IMR-90 (cell line): ENCODE data around the gene DCST2. TPM values are rescaled to one million over a fixed set of nuclear protein-coding genes. Genes with fewer than 3 reads are reported as not detected.
A peak's percentile ranks its signal among the peaks of the same experiment; 100 is the strongest.

ENCODE experiments used
- ATAC-seq: fragments of 200-7000 bp; cut with Tn5 transposase; 2 replicates; pipeline ENCODE4 v1.9.1; 2020; ENCODE audit warnings: low read depth, mild to moderate bottlenecking, moderate library complexity
- BruUV-seq: library from RNA; stranded (reverse); fragments of 400-500 nt; replicated peaks from 2 replicates; lab custom pipeline; 2021; lab: Mats Ljungman, UMichigan
- CTCF ChIA-PET: fragments of 300-600 bp; formaldehyde crosslinking; extraction: SDS; loops from one replicate; lab custom pipeline; 2021; ENCODE audit warnings: antibody characterized with exemption; lab: Yijun Ruan, JAX
- POLR2A ChIA-PET: fragments of 300-600 bp; sonication (Branson Sonifier 250); formaldehyde crosslinking; loops from one replicate; lab custom pipeline; 2022; ENCODE audit warnings: antibody characterized with exemption; ENCODE audit not compliant: unreplicated experiment; lab: Charles Lee
- DNase-seq: peaks from one replicate; pipeline ENCODE4 v3.0.0; 2013
- H2AFZ ChIP-seq: replicated peaks from 2 replicates; pipeline ENCODE3; 2013; ENCODE audit warnings: low read length, mild to moderate bottlenecking; ENCODE audit not compliant: poor library complexity
- H2AK5ac ChIP-seq: 2 replicates; pipeline ENCODE4 v1.6.1; 2013; ENCODE audit warnings: low read depth, low read length, inconsistent platforms
- H2AK9ac ChIP-seq: replicated peaks from 2 replicates; pipeline ENCODE3; 2013; ENCODE audit warnings: mild to moderate bottlenecking, low read depth, low read length, moderate library complexity; ENCODE audit not compliant: poor library complexity
- H2BK120ac ChIP-seq: 2 replicates; pipeline ENCODE4 v1.6.1; 2013; ENCODE audit warnings: low read depth, low read length, inconsistent platforms
- H2BK15ac ChIP-seq: 3 replicates; pipeline ENCODE4 v1.6.1; 2013; ENCODE audit warnings: low read depth, low read length, inconsistent platforms
- H2BK20ac ChIP-seq: 2 replicates; pipeline ENCODE4 v1.6.1; 2013; ENCODE audit warnings: low read depth, mild to moderate bottlenecking, inconsistent platforms, low read length, moderate library complexity
- H2BK5ac ChIP-seq: 2 replicates; pipeline ENCODE4 v1.6.1; 2013; ENCODE audit warnings: mild to moderate bottlenecking, low read depth, low read length, inconsistent platforms; ENCODE audit not compliant: poor library complexity, severe bottlenecking
- H3K14ac ChIP-seq: replicated peaks from 2 replicates; pipeline ENCODE4 v1.6.1; 2013; ENCODE audit warnings: low read depth, low read length, inconsistent platforms
- H3K18ac ChIP-seq: 2 replicates; pipeline ENCODE4 v1.6.1; 2013; ENCODE audit warnings: low read depth, low read length, control low read depth
- H3K23ac ChIP-seq: 2 replicates; pipeline ENCODE4 v1.6.1; 2013; ENCODE audit warnings: low read depth, low read length, inconsistent platforms
- H3K27ac ChIP-seq: 2 replicates; pipeline ENCODE4 v1.5.1; 2013; ENCODE audit warnings: mild to moderate bottlenecking, control low read depth, low read length; ENCODE audit not compliant: insufficient read depth
- H3K27me3 ChIP-seq: 2 replicates; pipeline ENCODE4 v1.6.1; 2013; ENCODE audit warnings: low read length; ENCODE audit not compliant: control insufficient read depth, insufficient read depth
- H3K36me3 ChIP-seq: 2 replicates; pipeline ENCODE4 v1.6.1; 2013; ENCODE audit warnings: low read length, mixed read lengths; ENCODE audit not compliant: control insufficient read depth, insufficient read depth
- H3K4ac ChIP-seq: 2 replicates; pipeline ENCODE4 v1.6.1; 2013; ENCODE audit warnings: low read depth, low read length, inconsistent platforms
- H3K4me1 ChIP-seq: 2 replicates; pipeline ENCODE4 v1.6.1; 2013; ENCODE audit warnings: low read length, mixed read lengths; ENCODE audit not compliant: control insufficient read depth, insufficient read depth
- H3K4me2 ChIP-seq: 2 replicates; pipeline ENCODE4 v1.6.1; 2013; ENCODE audit warnings: low read depth, mild to moderate bottlenecking, control low read depth, low read length, moderate library complexity
- H3K4me3 ChIP-seq: 2 replicates; pipeline ENCODE4 v1.5.1; 2013; ENCODE audit warnings: low read depth, mild to moderate bottlenecking, control low read depth, low read length, moderate library complexity; ENCODE audit not compliant: insufficient read depth
- H3K56ac ChIP-seq: 2 replicates; pipeline ENCODE4 v1.6.1; 2013; ENCODE audit warnings: low read length, inconsistent platforms; ENCODE audit not compliant: insufficient read depth; ENCODE audit errors: extremely low read depth
- H3K79me1 ChIP-seq, 2 experiments: 2 replicates each; pipeline ENCODE4 v1.6.1; 2013; ENCODE audit warnings: low read length in 2 of 2, inconsistent platforms in 1 of 2, low read depth in 1 of 2
- H3K9ac ChIP-seq: 2 replicates; pipeline ENCODE4 v1.6.1; 2013; ENCODE audit warnings: low read depth, low read length, control low read depth
- H3K9me1 ChIP-seq: 2 replicates; pipeline ENCODE4 v1.6.1; 2013; ENCODE audit warnings: low read length, inconsistent platforms; ENCODE audit not compliant: insufficient read depth
- H3K9me3 ChIP-seq: 2 replicates; pipeline ENCODE4 v1.6.1; 2013; ENCODE audit warnings: low read length; ENCODE audit not compliant: control insufficient read depth, insufficient read depth
- H4K20me1 ChIP-seq: 2 replicates; pipeline ENCODE4 v1.6.1; 2013; ENCODE audit warnings: low read length, inconsistent platforms; ENCODE audit not compliant: insufficient read depth
- H4K5ac ChIP-seq: 2 replicates; pipeline ENCODE4 v1.6.1; 2013; ENCODE audit warnings: mild to moderate bottlenecking, low read depth, low read length, control low read depth
- H4K8ac ChIP-seq, 2 experiments: 2 replicates each; pipeline ENCODE4 v1.6.1; 2013; ENCODE audit warnings: low read depth in 2 of 2, low read length in 2 of 2, control low read depth in 1 of 2, inconsistent platforms in 1 of 2
- H4K91ac ChIP-seq: 2 replicates; pipeline ENCODE4 v1.6.1; 2013; ENCODE audit warnings: low read depth, low read length, inconsistent platforms; ENCODE audit not compliant: insufficient read depth
- BHLHE40 ChIP-seq: fragments of 150-350 bp; IDR thresholded peaks from 2 replicates; pipeline ENCODE4 v1.6.1; 2016; ENCODE audit warnings: mild to moderate bottlenecking, low read depth, low read length
- CEBPB ChIP-seq: IDR thresholded peaks from 2 replicates; pipeline ENCODE4 v1.6.1; 2012; ENCODE audit warnings: low read depth, low read length, improper control_type of control experiment
- CHD1 ChIP-seq: IDR thresholded peaks from 2 replicates; pipeline ENCODE4 v1.6.1; 2012; ENCODE audit warnings: low read depth, low read length, improper control_type of control experiment
- ELK1 ChIP-seq: fragments of 150-350 bp; IDR thresholded peaks from 2 replicates; pipeline ENCODE4 v1.6.1; 2016; ENCODE audit warnings: low read depth, mild to moderate bottlenecking, low read length, moderate library complexity, borderline replicate concordance
- FOS ChIP-seq: fragments of 150-350 bp; IDR thresholded peaks from 2 replicates; pipeline ENCODE4 v1.6.1; 2016; ENCODE audit warnings: low read depth, low read length
- MAFK ChIP-seq: IDR thresholded peaks from 2 replicates; pipeline ENCODE4 v1.6.1; 2012; ENCODE audit warnings: low read depth, low read length, improper control_type of control experiment
- MAZ ChIP-seq: IDR thresholded peaks from 2 replicates; pipeline ENCODE4 v1.6.1; 2012; ENCODE audit warnings: low read depth, mild to moderate bottlenecking, low read length, improper control_type of control experiment, moderate library complexity, borderline replicate concordance
- MXI1 ChIP-seq: IDR thresholded peaks from 2 replicates; pipeline ENCODE4 v1.6.1; 2012; ENCODE audit warnings: low read depth, mild to moderate bottlenecking, low read length, moderate library complexity, borderline replicate concordance
- NFE2L2 ChIP-seq: fragments of 150-350 bp; IDR thresholded peaks from 2 replicates; pipeline ENCODE4 v1.6.1; 2016; ENCODE audit warnings: low read depth, mild to moderate bottlenecking, low read length
- POLR2A ChIP-seq: IDR thresholded peaks from 2 replicates; pipeline ENCODE4 v1.6.1; 2012; ENCODE audit warnings: mild to moderate bottlenecking, low read depth, low read length
- RAD21 ChIP-seq: IDR thresholded peaks from 2 replicates; pipeline ENCODE4 v1.6.1; 2012; ENCODE audit warnings: low read length, improper control_type of control experiment
- RCOR1 ChIP-seq: IDR thresholded peaks from 2 replicates; pipeline ENCODE4 v1.6.1; 2012; ENCODE audit warnings: mild to moderate bottlenecking, low read length, improper control_type of control experiment; ENCODE audit not compliant: insufficient replicate concordance
- RFX5 ChIP-seq: IDR thresholded peaks from 2 replicates; pipeline ENCODE4 v1.8.0; 2012; ENCODE audit warnings: low read depth, mild to moderate bottlenecking, low read length, moderate library complexity
- SMC3 ChIP-seq: fragments of 150-350 bp; IDR thresholded peaks from 2 replicates; pipeline ENCODE4 v1.6.1; 2016; ENCODE audit warnings: low read depth, mild to moderate bottlenecking, antibody characterized with exemption, low read length, moderate library complexity
- WGBS, 2 experiments: methylation state at CpG; one replicate each; pipeline versions ENCODE4 v1.1.5 to v1.1.7; 2013; ENCODE audit warnings: missing lambda C conversion rate in 2 of 2; ENCODE audit not compliant: insufficient read length in 1 of 2; ENCODE audit errors: extremely low coverage in 2 of 2; 5-methylcytosine and 5-hydroxymethylcytosine counted together
- dilution Hi-C: fragments of 300-500 bp; cut with HindIII; formaldehyde crosslinking; loops from one replicate; pipeline ENCODE4 v1.14.3; 2018; ENCODE audit warnings: low sequenced_read_pairs; ENCODE audit not compliant: unreplicated experiment
- in situ Hi-C: fragments of 300-500 bp; cut with MboI; formaldehyde crosslinking; loops from 3 replicates; pipeline ENCODE4 v1.14.3; 2019; ENCODE audit warnings: low sequenced_read_pairs, inconsistent platforms, mixed read lengths
- intact Hi-C: fragments of 100-400 bp; cut with micrococcal nuclease; formaldehyde crosslinking; loops from 2 replicates; pipeline ENCODE4 v1.10.0; 2022
- polyA plus RNA-seq, 3 experiments: library from polyadenylated mRNA; depleted of rRNA; stranded (reverse); fragments of >200 nt; gene quantifications; 2 replicates each; pipeline ENCODE4 v1.2.3, GENCODE V29; 2012; ENCODE audit warnings: low replicate concordance in 1 of 3
- total RNA-seq: library from RNA; depleted of rRNA; stranded (reverse); fragments of >200 nt; gene quantifications from 2 replicates; pipeline ENCODE4 v1.2.3, GENCODE V29; 2012
- TF ChIP-seq, protein P1 (sequence below): conservative IDR thresholded peaks from 2 replicates; pipeline ENCODE4 v1.5.1; 2012; ENCODE audit warnings: mild to moderate bottlenecking, low read depth, low read length, improper control_type of control experiment
- TF ChIP-seq, protein P2 (sequence below): fragments of 150-350 bp; IDR thresholded peaks from 2 replicates; pipeline ENCODE4 v1.6.1; 2017; ENCODE audit warnings: mild to moderate bottlenecking, antibody characterized with exemption, low read length, low read depth

Gene DCST2
- total and polyA plus RNA-seq, 2 of the 4 experiments (the other 2 are of a cell fraction): 0.14 TPM; not detected in 1

DNA sequence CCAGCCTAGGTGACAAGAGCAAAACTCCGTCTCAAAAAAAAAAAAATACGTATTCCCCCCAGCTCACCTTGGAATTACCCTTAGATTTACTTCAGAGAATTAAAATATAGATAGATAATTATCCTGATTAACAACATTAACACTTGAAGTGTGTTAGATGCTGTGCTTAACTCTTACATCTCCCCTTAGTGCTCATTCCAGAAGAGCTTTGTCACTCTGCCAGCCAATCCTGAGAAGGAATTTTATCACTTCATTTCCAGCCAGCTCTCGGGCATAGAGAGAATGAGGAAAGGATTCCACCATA is 61.4 kb downstream of the DCST2 start:
- peaks cover 26% of the 10 kb centered on the region for H4K20me1 ChIP-seq
- no TSS peak for BruUV-seq
- in situ Hi-C loops: no loop called here

More for the DNA sequence above, 61.4 kb downstream of the DCST2 start:
- Histone ChIP-seq H3K79me1 (peaks cover 10 to 57% of the 10 kb centered on the region in 2 experiments), H3K4me1 (peaks cover 18% of the 10 kb centered on the region), H4K91ac (peak overlapping the region; percentile 100), H3K4me2 (peak overlapping the region; percentile 83), H3K14ac (peak overlapping the region; percentile 94), H3K27ac (peak overlapping the region; percentile 96), H4K8ac (peak overlapping the region; percentile 92 to 95), H2AFZ (peak overlapping the region; percentile 33), H2BK20ac (peak overlapping the region; percentile 95), H3K36me3 (peaks cover 13% of the 10 kb centered on the region), H3K23ac (peak overlapping the region; percentile 86), H3K27me3 (no peaks in the 10 kb centered on the region), H3K9me3 (no peaks in the 10 kb centered on the region), H3K18ac (peak overlapping the region; percentile 96), H2AK9ac (peak overlapping the region; percentile 84), H2BK120ac (peak overlapping the region; percentile 95), H3K9me1 (peaks cover 7% of the 10 kb centered on the region), H3K9ac (peak overlapping the region; percentile 75), H2BK5ac (peak overlapping the region; percentile 97), H3K4ac (peak overlapping the region; percentile 97), H2BK15ac (peak overlapping the region; percentile 97; the same call in 2 of the 3 replicates), H2AK5ac (peak overlapping the region; percentile 89), H4K5ac (peak overlapping the region; percentile 98), H3K56ac (peak overlapping the region; percentile 92), H3K4me3 (peak overlapping the region; percentile 36; the same call in 1 of the 2 replicates)
- TF ChIP-seq BHLHE40 (no peak), MAZ (no peak), CEBPB (no peak), FOS (no peak), ELK1 (no peak), MXI1 (no peak), NFE2L2 (no peak), CHD1 (no peak), RCOR1 (no peak), RAD21 (no peak), RFX5 (no peak), MAFK (no peak), SMC3 (no peak), POLR2A (no peak)
- TF ChIP-seq, protein P1, sequence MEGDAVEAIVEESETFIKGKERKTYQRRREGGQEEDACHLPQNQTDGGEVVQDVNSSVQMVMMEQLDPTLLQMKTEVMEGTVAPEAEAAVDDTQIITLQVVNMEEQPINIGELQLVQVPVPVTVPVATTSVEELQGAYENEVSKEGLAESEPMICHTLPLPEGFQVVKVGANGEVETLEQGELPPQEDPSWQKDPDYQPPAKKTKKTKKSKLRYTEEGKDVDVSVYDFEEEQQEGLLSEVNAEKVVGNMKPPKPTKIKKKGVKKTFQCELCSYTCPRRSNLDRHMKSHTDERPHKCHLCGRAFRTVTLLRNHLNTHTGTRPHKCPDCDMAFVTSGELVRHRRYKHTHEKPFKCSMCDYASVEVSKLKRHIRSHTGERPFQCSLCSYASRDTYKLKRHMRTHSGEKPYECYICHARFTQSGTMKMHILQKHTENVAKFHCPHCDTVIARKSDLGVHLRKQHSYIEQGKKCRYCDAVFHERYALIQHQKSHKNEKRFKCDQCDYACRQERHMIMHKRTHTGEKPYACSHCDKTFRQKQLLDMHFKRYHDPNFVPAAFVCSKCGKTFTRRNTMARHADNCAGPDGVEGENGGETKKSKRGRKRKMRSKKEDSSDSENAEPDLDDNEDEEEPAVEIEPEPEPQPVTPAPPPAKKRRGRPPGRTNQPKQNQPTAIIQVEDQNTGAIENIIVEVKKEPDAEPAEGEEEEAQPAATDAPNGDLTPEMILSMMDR: no peak
- TF ChIP-seq, protein P2, sequence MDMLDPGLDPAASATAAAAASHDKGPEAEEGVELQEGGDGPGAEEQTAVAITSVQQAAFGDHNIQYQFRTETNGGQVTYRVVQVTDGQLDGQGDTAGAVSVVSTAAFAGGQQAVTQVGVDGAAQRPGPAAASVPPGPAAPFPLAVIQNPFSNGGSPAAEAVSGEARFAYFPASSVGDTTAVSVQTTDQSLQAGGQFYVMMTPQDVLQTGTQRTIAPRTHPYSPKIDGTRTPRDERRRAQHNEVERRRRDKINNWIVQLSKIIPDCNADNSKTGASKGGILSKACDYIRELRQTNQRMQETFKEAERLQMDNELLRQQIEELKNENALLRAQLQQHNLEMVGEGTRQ: no peak
- no CpG with 5 or more reads among the region's 3 CpGs for WGBS, 2 experiments
- dilution Hi-C loops (no loop called here), intact Hi-C loops (loop anchor here (1.0 to 10.0 kb wide), 2 partner anchors 29 to 203 kb away; partner anchors contain the start of genes KRTCAP2 and TRIM46)
- ChIA-PET CTCF (interaction anchor here (0.6 kb wide), 1 partner anchor 43 kb away, joined by 3 read pairs; no protein-coding TSS in a partner anchor), POLR2A (interaction anchor here (0.7 to 1.9 kb wide), 3 partner anchors 11 to 36 kb away, joined by 4 to 10 read pairs (median 4); partner anchors contain the start of gene PYGO2)
- ATAC-seq (no peak), DNase-seq (no peak)
